H1 (cell line): ENCODE results near the gene GSG1L. TPM values are rescaled to one million over a fixed set of nuclear protein-coding genes. Genes with fewer than 3 reads are reported as not detected.

Experiments used
- CHD2 ChIP-seq: IDR thresholded peaks from 2 replicates; pipeline ENCODE4 v1.6.1; 2012; ENCODE audit warnings: low read length, improper control_type of control experiment
- CHD7 ChIP-seq: fragments of 300-600 bp; sonication (generic); IDR thresholded peaks from 2 replicates; pipeline ENCODE4 v1.7.1; 2012; ENCODE audit warnings: low read length, moderate library complexity, mild to moderate bottlenecking, inconsistent platforms; ENCODE audit not compliant: insufficient replicate concordance
- GTF2F1 ChIP-seq: IDR thresholded peaks from 2 replicates; pipeline ENCODE4 v1.6.1; 2012; ENCODE audit warnings: low read depth, low read length, improper control_type of control experiment, borderline replicate concordance
- MAFK ChIP-seq: IDR thresholded peaks from 2 replicates; pipeline ENCODE4 v1.6.1; 2012; ENCODE audit warnings: low read depth, mild to moderate bottlenecking, improper control_type of control experiment, low read length
- NANOG ChIP-seq: IDR thresholded peaks from 2 replicates; pipeline ENCODE4 v1.6.1; 2011; ENCODE audit warnings: low read length, low read depth, mild to moderate bottlenecking, inconsistent platforms; ENCODE audit not compliant: insufficient read depth, poor library complexity, severe bottlenecking
- polyA plus RNA-seq, 7 experiments: library from polyadenylated mRNA; depleted of rRNA in 3 of 7; stranded (reverse) in 5 of 7; unstranded in 2 of 7; fragments of >200 nt in 5 of 7; fragments of 200-250 nt in 2 of 7; gene quantifications; 1 replicate in 5 of 7; 2 replicates in 1 of 7; 4 replicates in 1 of 7; pipeline versions ENCODE4 v1.2.1 to v1.2.3, GENCODE V29; 2011 to 2013; ENCODE audit warnings: missing spikeins in 2 of 7, mixed read lengths in 2 of 7
- total RNA-seq: library from RNA; stranded (reverse); fragmentation: NEBNext Ultra II Directional; extraction: Animal tissue kit (Norgen Biotek cat#: 25700); gene quantifications from 2 replicates; pipeline ENCODE4 v1.2.1, GENCODE V29; 2021
- TF ChIP-seq, protein P1 (sequence below): IDR thresholded peaks from 2 replicates; pipeline ENCODE4 v1.6.1; 2011; ENCODE audit warnings: low read length, improper control_type of control experiment

The GSG1L gene
- total and polyA plus RNA-seq, 2 of the 8 experiments (the other 6 are each of a cell fraction or from before 2014, with no cell fraction given), result 0.71 to 1.1 TPM

GRCh38 chr16:27840311-27841060 is 223.0 kb downstream of the GSG1L start (continued):
- TF ChIP-seq, protein P1, sequence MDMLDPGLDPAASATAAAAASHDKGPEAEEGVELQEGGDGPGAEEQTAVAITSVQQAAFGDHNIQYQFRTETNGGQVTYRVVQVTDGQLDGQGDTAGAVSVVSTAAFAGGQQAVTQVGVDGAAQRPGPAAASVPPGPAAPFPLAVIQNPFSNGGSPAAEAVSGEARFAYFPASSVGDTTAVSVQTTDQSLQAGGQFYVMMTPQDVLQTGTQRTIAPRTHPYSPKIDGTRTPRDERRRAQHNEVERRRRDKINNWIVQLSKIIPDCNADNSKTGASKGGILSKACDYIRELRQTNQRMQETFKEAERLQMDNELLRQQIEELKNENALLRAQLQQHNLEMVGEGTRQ, result no peak
- TF ChIP-seq CHD7 (no peak), NANOG (no peak), CHD2 (no peak), MAFK (no peak), GTF2F1 (no peak)
